HepG2 (cell line): ENCODE measurements around the gene MICOS13. TPM values are rescaled to one million over a fixed set of nuclear protein-coding genes. Genes with fewer than 3 reads are reported as not detected.
A peak's percentile ranks its signal among the peaks of the same experiment; 100 is the strongest.

ENCODE experiments used
- ATAC-seq: fragments of 200-7000 bp; cut with Tn5 transposase; 3 replicates; pipeline ENCODE4 v1.9.1; 2020; ENCODE audit warnings: mild to moderate bottlenecking, moderate library complexity
- BruUV-seq: library from RNA; stranded (reverse); fragments of 400-500 nt; replicated peaks from 2 replicates; lab custom pipeline; 2021; lab: Mats Ljungman, UMichigan
- CTCF ChIA-PET: fragments of 300-600 bp; formaldehyde crosslinking; extraction: SDS; loops from one replicate; lab custom pipeline; 2021; ENCODE audit warnings: low total read pairs, inconsistent platforms, low intra/inter-chr PET ratio; lab: Yijun Ruan, JAX
- POLR2A ChIA-PET: fragments of 350-600 bp; sonication (Branson Sonifier 250); formaldehyde crosslinking; loops from one replicate; lab custom pipeline; 2020; ENCODE audit warnings: antibody characterized with exemption, inconsistent platforms; lab: Yijun Ruan, JAX
- DNase-seq: peaks from one replicate; pipeline ENCODE4 v3.0.0-alpha.2; 2015; ENCODE audit warnings: low spot score
- FAIRE-seq: peaks from 3 replicates; lab custom pipeline; 2011; peaks lifted over from hg19 to GRCh38; lab: Jason Lieb, UNC
- H2AFZ ChIP-seq: one replicate; pipeline ENCODE4 v1.6.1; 2011; ENCODE audit warnings: low read length, inconsistent platforms
- H3K27ac ChIP-seq: fragments of 300-600 bp; 3 replicates; pipeline ENCODE4 v1.8.0; 2011; ENCODE audit warnings: mixed run types, mild to moderate bottlenecking, mixed read lengths, low read length, inconsistent platforms; ENCODE audit not compliant: insufficient read depth; ENCODE audit errors: extremely low read length
- H3K27me3 ChIP-seq, 2 experiments: fragments of 200-600 bp in 1 of 2; 2 replicates in 1 of 2; 3 replicates in 1 of 2; pipeline versions ENCODE4 v1.6.0 to v1.8.0; 2011; ENCODE audit warnings: low read length in 2 of 2, mild to moderate bottlenecking in 2 of 2, moderate library complexity in 2 of 2, inconsistent platforms in 1 of 2; ENCODE audit not compliant: insufficient read depth in 2 of 2, control insufficient read depth in 1 of 2
- H3K36me3 ChIP-seq, 2 experiments: fragments of 200-600 bp in 1 of 2; replicated peaks in 1 of 2; 2 replicates in 1 of 2; 3 replicates in 1 of 2; pipeline versions ENCODE4 v1.5.1 to v1.8.0; 2011; ENCODE audit warnings: low read length in 2 of 2, inconsistent platforms in 1 of 2; ENCODE audit not compliant: insufficient read depth in 2 of 2, control insufficient read depth in 1 of 2
- H3K4me1 ChIP-seq: 2 replicates; pipeline ENCODE4 v1.5.1; 2012; ENCODE audit warnings: low read length, inconsistent platforms; ENCODE audit not compliant: insufficient read depth
- H3K4me2 ChIP-seq: 2 replicates; pipeline ENCODE4 v1.6.0; 2011; ENCODE audit warnings: low read depth, low read length, inconsistent platforms
- H3K4me3 ChIP-seq, 3 experiments: fragments of 200-600 bp in 1 of 3; sonication (generic), shearing (Covaris generic) in 1 of 3; replicated peaks in 1 of 3; 2 replicates each; pipeline ENCODE4 v1.5.1; 2011 to 2016; ENCODE audit warnings: low read length in 3 of 3, inconsistent platforms in 2 of 3, low read depth in 2 of 3, mild to moderate bottlenecking in 2 of 3, control low read depth in 1 of 3, mixed read lengths in 1 of 3; ENCODE audit not compliant: insufficient read depth in 1 of 3
- H3K79me2 ChIP-seq: one replicate; pipeline ENCODE4 v1.6.1; 2011; ENCODE audit warnings: low read length, inconsistent platforms; ENCODE audit not compliant: insufficient read depth
- H3K9ac ChIP-seq: 2 replicates; pipeline ENCODE4 v1.6.0; 2011; ENCODE audit warnings: mild to moderate bottlenecking, low read depth, low read length, inconsistent platforms; ENCODE audit not compliant: insufficient read depth
- H3K9me3 ChIP-seq: 2 replicates; pipeline ENCODE4 v1.5.1; 2012; ENCODE audit warnings: mild to moderate bottlenecking, low read length
- H4K20me1 ChIP-seq: 2 replicates; pipeline ENCODE4 v1.6.0; 2011; ENCODE audit warnings: inconsistent platforms, mild to moderate bottlenecking, low read length, moderate library complexity; ENCODE audit not compliant: insufficient read depth
- ZNF496 ChIP-seq: sonication (generic); formaldehyde crosslinking; IDR thresholded peaks from 2 replicates; pipeline ENCODE4 v1.8.1; 2023; ENCODE audit warnings: mild to moderate bottlenecking, moderate library complexity, missing genetic modification reagents; ENCODE audit not compliant: insufficient replicate concordance
- ZNF768 ChIP-seq: sonication (generic); formaldehyde crosslinking; IDR thresholded peaks from 2 replicates; pipeline ENCODE4 v1.4.0; 2020; ENCODE audit warnings: missing genetic modification reagents
- WGBS: methylation state at CpG from one replicate; pipeline ENCODE4 v1.1.6; 2017; ENCODE audit warnings: low lambda C conversion rate; 5-methylcytosine and 5-hydroxymethylcytosine counted together
- in situ Hi-C: cut with HindIII; loops from 2 replicates; pipeline ENCODE4 v1.10.0; 2017; ENCODE audit warnings: low pct_unique_long_range_greater_than_20kb; ENCODE audit not compliant: extremely low pct_ligation_motif_present
- intact Hi-C: fragments of 100-400 bp; cut with micrococcal nuclease; formaldehyde crosslinking; loops from one replicate; pipeline ENCODE4 v1.10.0; 2022; ENCODE audit not compliant: unreplicated experiment
- polyA plus RNA-seq, 8 experiments: library from polyadenylated mRNA; depleted of rRNA in 3 of 8; stranded (reverse) in 7 of 8; unstranded in 1 of 8; fragments of >200 nt; fragmentation: Illumina TruSeq in 4 of 8; extraction: Trizol in 4 of 8; gene quantifications; 2 replicates each; pipeline versions ENCODE4 v1.2.1 to v1.2.3, GENCODE V29; 2011 to 2016; ENCODE audit warnings: low read depth in 4 of 8, missing spikeins in 1 of 8, mixed read lengths in 1 of 8; ENCODE audit not compliant: insufficient read depth in 1 of 8
- total RNA-seq, 5 experiments: library from RNA; depleted of rRNA; stranded (reverse); fragments of >200 nt; fragmentation: Illumina TruSeq; extraction: Trizol; gene quantifications; 2 replicates each; pipeline ENCODE4 v1.2.3, GENCODE V29; 2016; ENCODE audit warnings: low read depth in 1 of 5
- TF ChIP-seq, protein P1 (sequence below): sonication (generic); formaldehyde crosslinking; IDR thresholded peaks from 2 replicates; pipeline ENCODE4 v1.4.0; 2020; ENCODE audit warnings: mild to moderate bottlenecking, missing genetic modification reagents

MICOS13 gene
- total and polyA plus RNA-seq, 2 of the 13 experiments (the other 11 are each of a cell fraction or from before 2014, with no cell fraction given) = 28.8 to 35.4 TPM

- no peak for TF ChIP-seq ZNF496 (CRISPR knock-in tag)
Observed at GRCh38 chr19:5686326-5686646, 6.0 kb upstream of the MICOS13 start (continued).

DNA sequence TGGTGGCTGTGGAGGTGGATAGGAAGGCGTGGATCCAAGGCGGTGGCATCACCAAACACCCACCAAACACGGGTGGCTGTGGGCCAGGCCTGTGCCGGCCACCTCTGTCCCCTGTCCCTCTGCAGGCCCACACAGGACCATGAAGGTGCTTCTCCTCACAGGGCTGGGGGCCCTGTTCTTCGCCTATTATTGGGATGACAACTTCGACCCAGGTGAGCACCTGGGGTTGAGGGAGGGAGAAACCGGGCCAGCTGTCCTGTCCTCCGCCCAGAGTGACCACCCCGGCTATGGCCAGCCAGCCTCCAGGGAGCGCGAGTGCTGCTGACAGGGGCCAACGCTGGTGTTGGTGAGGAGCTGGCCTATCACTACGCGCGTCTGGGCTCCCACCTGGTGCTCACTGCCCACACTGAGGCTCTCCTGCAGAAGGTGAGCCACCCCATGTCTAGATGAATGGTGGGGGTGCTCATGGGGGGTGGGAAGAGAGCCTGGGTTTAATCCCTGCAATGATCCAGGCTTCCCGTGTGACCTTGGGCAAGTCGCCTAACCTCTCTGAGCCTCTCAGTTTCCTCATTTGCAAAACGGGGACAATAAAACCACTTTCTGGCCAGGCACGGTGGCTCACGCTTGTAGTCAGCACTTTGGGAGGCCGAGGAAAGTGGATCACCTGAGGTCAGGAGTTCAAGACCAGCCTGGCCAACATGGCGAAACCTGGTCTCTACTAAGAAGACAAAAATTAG, 4.5 kb upstream of the MICOS13 start:
- WGBS = 72% methylated on average over 11 of the region's 22 CpGs
- ChIA-PET CTCF (no interaction called here), POLR2A (no interaction called here)
- no TSS peak for BruUV-seq
- Histone ChIP-seq H3K9me3 (no peaks in the 10 kb centered on the region), H3K9ac (no peak overlapping the region), H3K4me3 (no peak overlapping the region), H3K4me1 (peaks cover 30% of the 10 kb centered on the region), H3K27ac (no peak overlapping the region), H2AFZ (no peak overlapping the region), H3K27me3 (no peaks in the 10 kb centered on the region; a peak in 1 of 5 replicates), H4K20me1 (no peaks in the 10 kb centered on the region), H3K79me2 (peaks cover 3% of the 10 kb centered on the region), H3K4me2 (no peak overlapping the region), H3K36me3 (no peaks in the 10 kb centered on the region)
- FAIRE-seq (no peak), DNase-seq (no peak), ATAC-seq (no peak)
- TF ChIP-seq, protein P1, sequence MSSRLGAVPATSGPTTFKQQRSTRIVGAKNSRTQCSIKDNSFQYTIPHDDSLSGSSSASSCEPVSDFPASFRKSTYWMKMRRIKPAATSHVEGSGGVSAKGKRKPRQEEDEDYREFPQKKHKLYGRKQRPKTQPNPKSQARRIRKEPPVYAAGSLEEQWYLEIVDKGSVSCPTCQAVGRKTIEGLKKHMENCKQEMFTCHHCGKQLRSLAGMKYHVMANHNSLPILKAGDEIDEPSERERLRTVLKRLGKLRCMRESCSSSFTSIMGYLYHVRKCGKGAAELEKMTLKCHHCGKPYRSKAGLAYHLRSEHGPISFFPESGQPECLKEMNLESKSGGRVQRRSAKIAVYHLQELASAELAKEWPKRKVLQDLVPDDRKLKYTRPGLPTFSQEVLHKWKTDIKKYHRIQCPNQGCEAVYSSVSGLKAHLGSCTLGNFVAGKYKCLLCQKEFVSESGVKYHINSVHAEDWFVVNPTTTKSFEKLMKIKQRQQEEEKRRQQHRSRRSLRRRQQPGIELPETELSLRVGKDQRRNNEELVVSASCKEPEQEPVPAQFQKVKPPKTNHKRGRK (CRISPR knock-in tag) = no peak
- peak; percentile 83 for TF ChIP-seq ZNF768 (CRISPR knock-in tag)
- in situ Hi-C loops = no loop called here
- intact Hi-C loops = loop anchor here (5.0 kb wide), 1 partner anchor 138 kb away; no protein-coding TSS in a partner anchor
